Cortex of kidney (tissue), 1 donor: Measurements from ENCODE around the gene SMARCD3.

ENCODE experiments used
- DNase-seq: peaks from one replicate; lab custom pipeline; 2025; lab: John Stamatoyannopoulos, UW

Gene SMARCD3

DNA sequence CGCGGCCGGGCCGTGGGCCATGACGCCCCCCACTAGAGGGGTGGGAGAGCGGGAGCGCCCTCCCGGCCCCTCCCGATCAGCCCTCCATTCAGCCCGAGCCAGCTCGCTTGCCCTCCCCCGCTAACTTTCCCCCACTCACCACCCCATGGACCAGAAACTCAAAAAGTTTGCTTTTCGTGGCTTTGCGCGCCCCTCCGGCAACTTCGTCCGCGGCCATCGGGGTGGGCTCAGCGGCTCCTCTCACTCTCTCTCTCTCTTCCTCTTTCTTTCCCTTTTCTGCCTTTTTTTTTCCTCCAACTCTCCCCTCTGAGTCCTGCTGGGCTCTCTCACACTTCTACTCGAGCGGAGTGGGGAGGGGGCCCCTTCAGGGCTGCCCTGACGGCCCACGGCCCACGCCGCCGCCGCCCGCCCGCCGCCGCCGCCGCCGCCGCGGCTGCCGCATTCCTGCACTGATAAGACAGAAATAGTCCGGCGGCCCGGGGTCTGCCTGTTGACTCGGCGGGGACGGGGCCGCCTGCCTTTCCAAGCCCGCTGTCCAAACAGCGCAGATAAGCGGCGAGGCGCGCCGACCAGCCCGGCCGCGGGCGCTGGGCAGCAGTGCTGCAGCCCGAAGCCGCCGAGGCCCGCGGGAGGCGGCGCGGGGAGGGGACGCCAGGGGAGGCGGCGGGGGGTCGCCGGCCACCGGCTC, at the start of gene SMARCD3:
Gene SMARCD3, minus strand, starts transcription at position 349 of the 688 bp plus-strand sequence. Its CDS starts 132 bp downstream, at position 217.
- DNase-seq: no peak

DNA sequence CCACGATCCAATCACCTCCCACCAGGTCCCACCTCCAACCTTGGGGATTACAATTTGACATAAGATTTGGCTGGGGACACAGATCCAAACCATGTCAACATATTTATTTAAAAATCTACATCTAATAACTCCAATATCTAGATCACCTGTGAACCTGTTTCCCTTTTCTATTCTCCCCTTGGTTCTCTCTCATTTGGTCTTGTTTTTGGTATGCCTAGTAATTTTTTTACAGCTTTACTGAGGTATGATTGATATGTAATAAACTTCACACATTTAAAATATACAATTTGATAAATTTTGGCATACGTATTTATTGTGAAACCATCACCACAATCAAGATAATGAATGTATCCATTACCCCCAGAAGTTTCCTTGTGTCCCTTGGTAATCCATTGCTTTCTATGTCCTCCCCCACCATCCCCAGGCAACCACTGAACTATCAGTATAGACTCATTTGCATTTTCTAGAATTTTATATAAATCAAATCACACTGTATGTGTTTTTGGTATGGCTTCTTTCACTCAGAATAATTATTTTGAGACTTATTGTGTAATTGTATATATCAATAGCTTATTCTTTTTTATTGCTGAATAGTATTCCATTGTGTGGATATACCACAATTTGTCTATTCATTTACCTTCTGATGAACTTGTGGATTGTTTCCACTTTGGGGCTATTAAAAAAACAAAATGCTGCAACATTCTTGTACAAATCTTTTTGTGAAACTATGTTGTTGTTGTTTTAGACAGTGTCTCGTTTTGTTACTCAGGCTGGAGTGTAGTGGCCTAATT, 47.9 kb upstream of the SMARCD3 start:
- no peak for DNase-seq

DNA sequence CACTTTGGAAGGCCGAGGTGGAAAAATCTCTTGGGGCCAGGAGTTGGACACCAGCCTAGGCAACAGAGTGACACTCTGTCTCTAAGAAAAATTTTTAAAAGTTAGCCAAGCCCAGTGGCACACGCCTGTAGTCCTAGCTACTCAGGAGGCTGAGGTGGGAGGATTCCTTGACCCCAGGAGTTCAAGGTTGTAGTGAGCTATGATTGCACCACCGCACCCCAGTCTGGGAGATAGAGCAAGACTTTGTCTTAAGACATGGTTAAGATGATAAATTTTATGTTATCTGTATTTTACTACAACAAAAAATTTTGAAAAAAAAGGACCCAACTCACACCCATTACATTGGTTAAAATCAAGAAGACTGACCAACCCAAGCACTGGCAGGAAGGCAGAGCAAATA, 44.4 kb upstream of the SMARCD3 start:
- no peak for DNase-seq

DNA sequence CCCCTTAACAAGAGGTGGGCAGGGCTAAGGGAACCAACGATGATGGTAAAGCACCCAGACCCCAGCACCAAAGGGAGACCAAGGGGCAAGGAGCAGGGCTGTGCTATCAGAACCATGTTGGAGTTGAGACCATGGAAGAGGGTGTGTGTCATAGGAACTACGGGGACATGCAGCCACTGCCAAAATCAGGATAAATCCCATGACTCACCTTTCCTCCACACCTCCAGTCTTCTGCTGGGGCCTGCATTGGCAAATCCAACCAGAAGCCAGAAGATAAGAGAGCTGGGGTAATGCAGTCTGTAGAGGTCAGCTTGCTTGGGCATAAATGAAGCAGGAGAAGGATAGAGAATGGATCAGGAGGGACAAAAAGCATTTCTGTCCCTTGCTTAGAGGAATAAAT, 42.7 kb upstream of the SMARCD3 start:
- DNase-seq: no peak

DNA sequence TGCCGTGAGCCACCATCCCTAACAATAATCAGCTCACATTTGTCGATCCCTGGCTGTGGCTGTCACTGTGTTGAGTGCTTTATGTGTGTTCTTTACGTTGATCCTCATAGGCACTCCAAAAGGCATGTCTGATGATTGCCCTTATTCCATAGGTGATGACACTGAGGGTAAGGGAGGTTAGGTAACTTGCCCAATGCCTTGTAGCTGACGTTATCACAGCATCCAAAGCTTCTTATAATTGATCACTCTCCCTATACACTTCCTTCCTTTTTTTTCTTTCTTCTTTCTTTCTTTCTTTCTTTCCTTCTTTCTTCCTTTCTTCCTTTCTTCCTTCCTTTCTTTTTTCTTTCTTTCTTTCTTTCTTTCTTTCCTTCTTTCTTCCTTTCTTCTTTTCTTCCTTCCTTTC, 41.9 kb upstream of the SMARCD3 start:
- no peak for DNase-seq

DNA sequence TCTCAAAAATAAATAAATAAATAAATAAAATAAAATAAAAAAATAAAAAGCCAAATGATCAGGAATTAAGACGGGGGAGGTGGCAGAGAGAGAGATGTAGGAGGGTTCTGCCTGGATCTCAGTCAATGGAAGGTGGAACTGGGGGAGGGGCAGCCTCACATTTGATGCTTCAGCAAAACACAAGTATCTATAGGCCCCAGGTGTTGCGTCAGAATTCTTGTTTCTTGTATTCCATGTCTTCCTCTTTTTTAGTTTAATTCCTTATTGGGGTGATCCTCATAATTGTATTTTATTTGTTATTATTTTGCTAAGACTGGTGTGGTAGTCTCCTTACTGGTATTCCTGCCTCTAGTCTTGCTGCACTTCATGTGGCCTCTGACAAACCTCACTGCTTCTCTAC, 41.4 kb upstream of the SMARCD3 start:
- DNase-seq: no peak

DNA sequence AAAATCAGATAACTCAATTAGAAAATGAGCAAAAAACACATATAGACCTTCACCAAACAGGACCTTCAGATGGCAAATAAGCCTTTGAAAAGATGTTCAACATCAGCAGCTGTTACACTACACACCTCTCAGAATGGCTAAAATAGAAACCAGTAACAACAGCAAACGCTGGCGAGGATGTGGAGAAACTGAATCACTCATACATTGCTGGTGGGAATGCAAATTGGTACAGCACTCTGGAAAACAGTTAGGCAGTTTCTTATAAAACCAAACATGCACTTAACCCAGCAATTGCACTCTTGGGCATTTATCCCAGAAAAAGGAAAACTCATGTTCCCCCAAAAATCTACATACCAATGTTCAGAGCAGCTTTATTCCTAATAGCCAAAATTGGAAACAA, 37.7 kb upstream of the SMARCD3 start:
- no peak for DNase-seq

DNA sequence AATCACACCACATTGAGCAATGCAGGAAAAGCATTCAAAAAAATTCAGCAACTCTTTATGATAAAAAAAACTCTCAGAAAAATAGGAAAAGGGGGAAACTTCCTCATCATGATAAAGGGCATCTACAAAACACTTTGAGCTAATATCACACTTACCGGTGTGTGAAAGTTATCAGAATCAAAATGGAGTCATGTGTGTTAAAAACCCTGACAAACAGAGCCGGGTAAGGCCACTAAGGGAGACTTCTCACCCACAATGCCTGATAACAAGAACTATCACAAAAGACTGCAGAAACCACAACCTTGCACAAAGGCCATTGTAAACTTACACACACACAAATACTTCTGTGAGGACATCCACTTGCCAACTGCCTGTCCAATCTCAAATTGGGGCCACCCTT, 34.8 kb upstream of the SMARCD3 start:
- DNase-seq: no peak

DNA sequence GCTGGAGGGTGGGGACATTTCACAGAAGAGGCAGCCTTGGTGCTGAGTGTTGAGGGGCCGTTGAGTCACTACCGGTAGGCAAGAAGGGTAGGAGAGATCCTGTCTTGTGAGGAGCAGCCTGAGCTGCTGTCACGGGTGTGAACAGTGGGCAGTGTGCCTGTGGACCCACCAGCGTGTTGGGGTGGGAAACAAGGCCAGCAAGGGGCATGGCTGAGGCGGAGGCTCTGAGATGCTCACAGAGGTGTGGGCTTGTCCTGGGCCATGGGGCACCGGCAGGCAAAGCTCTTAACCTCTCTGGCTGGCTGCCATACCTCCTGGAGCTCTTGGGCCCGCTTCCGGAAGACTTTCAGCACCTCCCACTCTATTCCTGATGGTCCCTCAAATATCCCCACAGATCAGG, 33.6 kb upstream of the SMARCD3 start:
- no peak for DNase-seq

DNA sequence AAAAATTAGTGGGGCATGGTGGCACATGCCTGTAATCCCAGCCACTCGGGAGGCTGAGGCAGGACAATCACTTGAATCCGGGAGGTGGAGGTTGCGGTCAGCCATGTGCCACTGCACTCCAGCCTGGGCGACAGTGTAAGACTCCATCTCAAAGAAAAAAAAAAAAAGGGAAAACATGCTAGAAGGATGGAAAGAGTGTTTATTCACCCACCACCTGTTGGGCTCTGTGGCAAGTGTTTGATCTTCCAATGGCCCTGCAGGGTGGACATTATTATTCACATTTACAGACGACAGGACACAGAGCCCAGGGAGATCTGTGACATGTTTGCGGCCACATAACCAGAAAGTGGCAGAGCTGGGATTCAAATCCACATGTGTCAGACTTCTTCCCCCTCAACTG, 33.2 kb upstream of the SMARCD3 start:
- DNase-seq: no peak

DNA sequence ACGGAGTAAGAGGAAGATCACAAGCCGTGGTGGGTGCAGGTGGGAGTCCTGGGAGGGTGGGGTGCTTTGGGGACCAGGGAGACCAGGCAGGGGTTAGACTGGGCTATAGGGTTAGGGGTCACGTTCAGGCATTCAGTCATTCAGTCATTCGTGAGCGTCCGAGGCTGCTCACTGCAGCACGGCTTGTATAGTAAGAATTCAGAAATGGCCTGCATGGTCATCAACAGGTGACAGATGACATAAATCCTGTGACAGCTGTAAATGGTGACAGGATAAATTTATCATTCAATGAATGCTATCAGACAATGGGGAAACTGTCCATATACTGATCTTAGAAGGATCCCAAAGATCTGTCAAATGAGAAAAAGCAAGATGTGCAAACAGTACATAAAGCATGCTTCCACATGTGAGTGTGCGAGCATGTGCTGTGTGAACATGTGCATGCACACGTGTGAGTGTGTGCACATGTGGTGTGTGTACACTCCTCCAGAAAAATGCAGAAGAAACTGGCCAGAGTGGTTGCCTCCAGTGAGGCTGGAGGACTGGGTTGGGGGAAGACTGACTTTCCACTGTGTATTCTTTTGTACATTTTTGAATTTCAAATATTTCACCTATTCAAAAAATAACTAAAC, 32.0 kb upstream of the SMARCD3 start:
- no peak for DNase-seq

DNA sequence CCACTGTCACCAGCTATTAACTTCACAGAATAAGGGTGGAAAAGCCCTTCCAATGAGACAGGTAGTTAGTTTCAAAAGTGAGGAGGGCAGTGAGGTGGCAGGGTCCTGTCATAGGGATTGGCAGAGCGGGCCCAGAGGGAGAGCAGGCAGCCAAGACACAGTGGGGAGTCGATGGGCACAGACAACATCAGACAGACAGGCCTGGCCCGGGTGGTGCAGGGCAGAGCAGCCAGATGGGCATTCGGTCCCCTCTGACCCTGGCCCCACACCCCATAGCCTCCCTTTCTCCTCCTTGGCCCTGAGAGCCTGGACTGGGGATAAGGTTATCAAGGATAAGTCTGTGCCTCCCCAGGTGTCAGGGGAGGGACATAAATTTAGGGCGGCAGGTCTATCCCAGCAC, 31.4 kb upstream of the SMARCD3 start:
- DNase-seq: no peak

DNA sequence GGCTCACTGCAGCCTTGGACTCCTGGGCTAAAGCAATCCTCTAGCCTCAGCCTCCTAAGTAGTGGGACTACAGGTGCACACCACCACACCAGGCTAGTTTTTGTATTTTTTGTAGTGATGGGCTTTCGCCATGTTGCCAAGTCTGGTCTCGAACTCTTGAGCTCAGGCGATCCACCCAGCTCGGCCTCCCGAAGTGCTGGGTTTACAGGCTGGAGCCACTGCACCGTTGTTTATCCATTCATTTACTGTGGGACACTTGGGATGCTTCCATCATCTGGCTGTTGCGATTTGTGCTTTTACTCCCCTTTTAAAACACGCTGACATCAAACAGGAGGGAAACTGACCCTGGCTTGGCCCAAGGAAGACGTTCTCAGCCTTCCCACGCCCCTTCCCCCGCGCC, 30.5 kb upstream of the SMARCD3 start:
- no peak for DNase-seq

DNA sequence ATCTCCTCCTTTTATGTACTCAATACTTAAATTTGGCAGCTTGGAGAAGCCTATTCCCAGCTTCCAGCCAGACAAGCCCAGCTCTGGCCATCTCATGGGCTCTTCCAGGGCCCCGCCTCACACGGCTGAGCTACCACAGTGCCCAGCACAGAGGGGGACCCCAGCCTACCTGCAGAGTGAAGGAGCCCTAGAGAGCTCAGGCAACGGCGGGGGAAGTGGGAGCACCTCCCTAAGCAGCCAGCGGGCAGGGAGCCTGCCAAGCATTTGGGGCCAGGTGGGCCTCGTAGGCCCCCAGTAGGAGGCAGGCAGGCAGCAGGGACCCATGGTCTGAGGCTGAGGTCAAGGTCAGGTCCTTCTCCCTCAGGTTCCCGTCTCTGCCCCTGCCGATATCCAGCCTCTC, 29.1 kb upstream of the SMARCD3 start:
- no peak for DNase-seq

DNA sequence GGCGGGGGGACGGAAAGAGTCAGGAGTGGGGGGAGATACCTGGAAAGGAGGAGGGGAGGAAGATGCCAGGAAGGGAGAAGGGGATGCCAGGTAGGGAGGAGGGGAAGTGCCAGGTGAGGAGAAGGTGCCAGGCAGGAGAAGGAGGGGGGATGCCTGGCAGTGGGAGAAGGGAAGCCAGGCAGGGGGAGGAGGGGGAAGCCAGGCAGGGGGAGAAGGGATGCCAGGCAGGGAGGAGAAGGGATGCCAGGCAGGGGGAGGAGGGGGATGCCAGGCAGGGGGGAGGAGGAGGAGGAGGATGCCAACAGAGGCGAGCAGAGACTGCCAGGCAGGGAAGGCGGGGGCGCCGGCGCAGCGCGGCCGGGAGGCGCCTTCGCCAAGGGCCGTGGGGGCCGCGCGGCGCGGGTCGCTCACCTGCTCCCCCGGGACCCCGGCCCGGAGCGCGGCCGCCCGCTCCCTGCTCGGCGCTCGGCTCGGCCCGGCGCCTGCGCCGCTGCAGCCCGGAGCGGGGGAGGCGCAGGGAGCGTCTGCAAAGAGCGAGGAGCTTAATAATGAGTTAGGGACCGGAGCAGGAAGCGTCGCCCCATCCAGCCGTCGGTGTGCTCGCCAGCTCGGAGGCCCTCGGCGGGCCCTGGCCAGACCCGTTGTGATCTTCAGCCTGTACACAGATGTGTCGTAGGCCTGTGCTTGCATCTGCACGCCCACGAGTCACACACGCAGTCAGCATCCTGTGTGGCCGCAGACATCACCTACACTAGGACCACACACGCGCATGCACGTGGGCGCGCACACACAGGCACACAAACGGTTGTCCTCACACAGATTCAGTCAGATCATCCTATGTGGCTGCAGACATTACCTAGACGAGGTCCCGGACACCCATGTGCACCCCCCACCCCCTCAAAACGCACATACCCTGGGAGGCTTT, 28.4 kb upstream of the SMARCD3 start:
- no peak for DNase-seq

DNA sequence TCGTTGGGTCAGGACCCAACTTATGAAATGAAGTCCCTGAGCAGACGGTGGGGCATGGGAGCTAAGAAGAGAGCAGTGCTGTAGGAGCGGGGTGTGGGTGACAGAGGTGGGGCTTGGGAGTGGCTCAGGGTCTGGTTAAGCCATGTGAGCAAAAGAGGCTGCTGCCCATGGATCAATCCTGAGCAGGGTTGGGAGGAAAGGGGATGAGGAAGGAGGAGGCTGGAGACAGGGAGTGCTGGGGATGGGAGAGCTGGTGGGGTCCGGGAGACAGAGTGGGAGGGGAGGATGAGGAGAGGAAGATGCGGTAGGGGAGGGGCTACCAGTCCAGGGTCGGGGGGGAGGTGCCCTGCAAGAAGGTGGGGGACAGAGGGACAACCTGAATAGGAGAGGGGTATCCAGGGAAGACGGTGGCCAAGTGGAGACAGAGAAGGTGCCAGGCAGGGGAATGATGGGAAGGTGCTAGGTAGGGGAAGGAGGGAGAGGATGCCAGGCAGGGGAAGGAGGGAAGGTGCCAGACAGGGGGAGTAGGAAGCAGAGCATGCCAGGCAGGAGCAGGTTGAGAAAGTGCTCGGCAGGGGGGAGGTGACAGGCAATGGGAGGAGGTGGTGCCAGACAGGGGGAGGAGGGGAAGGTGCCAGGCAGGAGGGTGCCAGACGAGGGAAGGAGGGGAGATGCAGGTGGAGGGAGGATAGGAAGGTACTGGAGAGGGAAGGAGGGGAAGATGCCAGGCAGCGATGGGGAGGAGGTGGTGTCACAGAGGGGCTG, 27.5 kb upstream of the SMARCD3 start:
- no peak for DNase-seq

DNA sequence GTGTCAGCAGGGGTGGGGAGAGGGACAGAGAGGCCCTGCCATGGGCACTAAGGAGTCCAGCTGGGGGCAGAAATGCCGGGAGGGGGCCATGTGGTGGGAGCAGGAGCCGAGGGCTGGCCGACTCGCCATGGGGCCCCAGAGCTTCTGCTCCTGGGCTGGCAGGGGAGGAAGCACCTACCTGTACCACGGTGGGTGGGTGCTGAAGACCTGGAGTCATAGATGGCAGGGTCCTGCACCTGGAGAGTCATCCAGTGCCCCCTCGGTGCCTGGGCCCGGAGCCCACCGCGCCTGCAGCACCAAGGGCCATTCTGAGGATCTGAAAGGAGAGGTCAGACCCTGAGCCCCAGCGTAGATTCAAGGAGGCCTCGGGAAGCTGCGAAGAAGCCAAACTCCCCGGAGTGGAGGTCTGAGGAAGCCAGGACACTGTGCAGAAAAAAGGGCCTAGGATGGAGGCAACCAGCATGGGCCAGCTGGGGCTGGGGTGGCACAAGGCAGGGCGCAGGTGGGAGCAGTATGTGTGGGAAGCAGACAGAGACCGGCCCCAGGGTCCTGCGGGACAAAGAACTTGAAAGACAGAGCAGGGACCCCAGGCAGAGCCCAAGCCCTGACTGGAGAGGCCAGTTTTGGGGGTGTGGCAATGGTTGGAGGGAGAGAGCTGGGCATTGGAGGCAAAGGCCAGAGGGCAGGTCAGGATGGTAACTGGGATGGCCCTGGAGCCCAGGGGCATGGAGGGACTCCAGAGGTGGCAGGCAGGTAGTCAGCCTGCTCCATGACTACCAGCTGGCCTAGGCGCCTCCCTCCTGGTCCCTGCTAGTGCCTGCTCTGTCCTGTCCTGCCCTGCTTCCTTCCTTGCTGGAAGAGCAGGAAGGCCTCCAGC, 26.7 kb upstream of the SMARCD3 start:
- no peak for DNase-seq

DNA sequence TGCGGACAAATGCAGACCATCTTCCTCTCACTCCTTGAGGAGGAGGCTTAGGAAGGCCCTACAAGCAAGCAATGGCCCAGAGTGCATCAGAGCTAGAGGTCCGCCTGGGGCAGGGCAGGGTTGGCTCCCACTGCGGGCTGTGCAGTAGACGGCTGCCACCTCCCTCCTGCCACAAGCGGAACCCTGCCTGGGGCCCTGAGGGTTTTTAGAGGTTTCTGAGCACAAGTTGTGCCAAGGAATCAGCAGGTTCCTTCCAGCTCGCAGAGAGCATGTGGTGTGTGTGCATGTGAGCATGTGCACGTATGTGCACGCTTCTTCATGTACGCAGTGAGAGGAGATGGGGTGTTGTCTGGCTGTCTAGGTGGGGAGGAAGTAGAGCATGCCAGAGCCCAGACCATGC, 25.9 kb upstream of the SMARCD3 start:
- no peak for DNase-seq

DNA sequence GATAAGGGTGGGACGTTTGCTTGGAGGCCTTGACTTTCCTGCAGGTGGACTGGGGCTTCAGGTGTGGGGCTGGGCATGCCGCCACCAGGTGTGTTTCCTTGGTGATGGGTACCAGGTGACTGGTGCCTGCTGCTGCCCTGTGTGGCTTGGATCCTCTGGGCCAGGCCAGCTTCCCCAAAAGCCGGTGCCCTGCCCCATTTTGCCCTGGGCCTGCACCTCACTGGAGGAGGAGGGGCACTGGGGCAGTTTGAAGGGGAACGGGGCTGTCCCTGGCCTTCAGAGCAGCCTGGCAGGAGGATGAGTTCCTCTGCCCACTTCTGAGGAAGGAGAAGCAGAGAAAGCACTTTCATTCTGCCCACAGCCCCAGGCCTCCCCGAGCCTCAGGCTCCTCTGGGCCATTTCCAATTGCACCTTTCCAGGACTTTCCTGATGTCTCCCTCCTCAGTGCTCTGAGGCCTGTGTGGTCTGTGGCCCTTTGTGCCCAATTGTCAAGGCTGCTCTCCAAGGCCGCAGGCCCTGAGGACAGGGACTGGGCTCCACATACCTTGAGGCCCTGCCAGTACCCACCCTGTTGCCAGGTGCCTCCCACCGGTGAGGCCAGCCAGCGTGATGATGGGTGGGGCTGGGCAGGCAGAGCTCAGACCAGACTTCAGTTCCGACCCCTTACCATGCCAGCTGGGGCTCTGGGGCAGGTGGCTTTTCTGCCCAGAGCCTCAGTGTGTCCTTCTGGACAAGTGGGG, 25.3 kb upstream of the SMARCD3 start:
- DNase-seq: no peak

DNA sequence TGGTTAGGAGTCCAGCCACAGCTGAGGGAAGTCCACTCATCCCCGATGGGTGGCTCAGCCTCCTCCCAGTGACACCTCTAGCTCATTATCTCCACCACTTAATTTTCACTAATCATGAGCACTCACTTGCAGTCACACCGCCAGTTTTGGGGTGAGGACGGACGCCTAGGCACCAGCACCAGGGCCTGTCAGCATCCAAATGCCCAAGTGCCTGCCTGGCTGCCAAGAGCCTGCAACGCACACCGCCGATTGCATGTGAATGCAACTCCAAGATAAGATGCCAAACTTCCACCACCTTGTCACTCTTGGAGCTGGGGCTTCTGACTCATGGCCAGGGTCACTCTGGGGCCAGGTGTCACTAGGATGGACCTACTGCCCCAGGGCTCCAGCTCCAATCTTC, 24.4 kb upstream of the SMARCD3 start:
- DNase-seq: no peak
